Daoy (cell line): ENCODE data around the gene GALNT9. TPM values are rescaled to one million over a fixed set of nuclear protein-coding genes. Genes with fewer than 3 reads are reported as not detected.
A peak's percentile ranks its signal among the peaks of the same experiment; 100 is the strongest.

Experiments
- DNase-seq: peaks from one replicate; pipeline ENCODE4 v3.0.0-alpha.2; 2015; ENCODE audit warnings: low read depth
- total RNA-seq: library from RNA; depleted of rRNA; stranded (reverse); fragments of >200 nt; shearing (Covaris generic); gene quantifications from 2 replicates; pipeline ENCODE4 v1.2.3, GENCODE V29; 2014

Gene GALNT9
- total RNA-seq, 1 experiment from 2014 or later: 0.29 TPM

DNA sequence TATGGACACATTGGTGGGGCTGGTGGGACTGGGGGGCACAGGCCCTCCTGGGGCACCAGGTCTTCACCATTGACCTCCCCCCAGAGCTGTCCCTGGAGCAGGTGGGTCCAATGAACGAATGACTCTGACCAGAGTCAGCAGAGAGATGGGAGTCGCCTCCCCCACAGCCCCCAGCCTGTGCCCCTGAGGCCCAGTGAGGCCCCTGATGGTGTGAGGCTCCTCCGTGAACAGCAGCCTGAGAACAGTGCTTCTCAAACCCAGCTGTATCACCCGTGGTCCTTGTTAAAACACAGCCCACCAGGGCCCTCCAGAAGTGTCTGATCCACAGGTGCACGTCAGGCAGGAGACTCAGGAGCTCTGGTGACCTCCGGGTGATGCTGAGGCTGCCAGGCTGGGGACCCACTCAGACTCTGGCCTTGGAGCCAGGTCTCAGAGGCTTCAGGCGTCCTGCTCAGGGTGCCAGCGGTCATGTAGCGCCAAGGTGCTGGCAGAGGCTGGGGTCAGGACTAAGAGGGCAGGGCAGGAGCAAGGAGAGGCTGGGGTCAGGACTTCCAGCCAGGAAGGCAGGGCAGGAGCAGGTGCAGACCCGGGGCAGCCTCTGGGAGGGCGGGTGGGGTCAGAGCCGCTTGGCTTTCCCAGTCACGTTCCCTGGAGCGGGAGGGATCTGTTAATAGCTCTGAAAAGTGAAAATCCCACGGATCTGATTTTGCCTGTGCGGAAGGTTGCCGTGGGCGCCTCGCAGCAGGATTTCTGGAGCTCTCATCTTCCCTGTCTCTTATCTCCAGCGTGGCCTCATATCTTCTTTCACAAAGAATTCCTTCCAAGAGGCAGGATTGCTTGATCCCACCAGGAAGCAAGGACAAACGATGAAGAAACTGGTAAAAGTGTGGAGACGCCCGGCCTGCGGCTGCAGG is 35.0 kb downstream of the GALNT9 start:
- DNase-seq: no peak

DNA sequence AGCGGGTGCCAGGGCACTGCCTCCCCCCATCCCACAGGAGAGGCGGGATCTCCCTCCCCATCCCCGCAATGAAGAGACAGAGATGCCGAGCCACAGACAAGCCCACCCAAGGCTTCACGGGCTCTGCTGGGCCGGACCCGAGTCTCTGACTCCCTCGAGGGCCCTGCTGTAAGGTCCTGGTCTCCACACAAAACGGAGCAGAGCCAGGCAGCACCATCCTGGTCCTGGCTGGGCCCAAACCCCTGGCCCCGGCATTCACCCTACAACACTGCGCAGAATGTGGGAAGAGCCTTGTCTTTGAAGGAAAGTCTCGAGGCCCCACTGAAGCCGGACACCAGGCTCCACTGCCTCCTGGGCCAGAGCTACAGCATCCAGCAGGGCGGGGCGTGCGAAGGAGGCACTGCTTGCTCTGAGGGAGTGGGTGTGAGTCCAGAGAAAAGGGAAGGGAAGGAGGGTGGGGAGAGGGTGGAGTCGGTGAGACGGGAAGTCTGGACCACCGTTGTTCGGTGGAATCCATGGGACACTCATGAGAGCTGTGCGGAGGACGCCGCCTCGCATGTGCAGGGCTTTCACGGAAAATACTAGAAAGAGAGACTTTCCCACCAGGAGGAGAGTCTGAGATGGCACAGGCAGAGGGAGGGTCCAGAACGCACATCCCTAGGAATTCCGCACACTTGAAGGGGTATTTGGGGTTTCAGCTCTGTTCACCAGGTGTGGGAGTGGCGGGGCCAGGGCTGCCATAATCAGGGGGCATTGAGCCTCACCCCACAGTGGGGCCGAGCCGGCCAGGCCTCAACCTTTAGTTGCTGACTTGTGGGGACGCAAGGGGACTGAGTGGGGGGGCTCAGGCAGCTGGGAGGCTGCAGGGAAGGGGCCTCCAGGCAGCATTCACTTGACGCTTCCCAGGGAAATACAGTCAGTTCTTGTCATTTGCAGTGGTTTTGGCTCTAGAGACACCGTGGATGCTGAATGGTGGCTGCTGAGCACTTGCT is 36.8 kb downstream of the GALNT9 start:
- no peak for DNase-seq

DNA sequence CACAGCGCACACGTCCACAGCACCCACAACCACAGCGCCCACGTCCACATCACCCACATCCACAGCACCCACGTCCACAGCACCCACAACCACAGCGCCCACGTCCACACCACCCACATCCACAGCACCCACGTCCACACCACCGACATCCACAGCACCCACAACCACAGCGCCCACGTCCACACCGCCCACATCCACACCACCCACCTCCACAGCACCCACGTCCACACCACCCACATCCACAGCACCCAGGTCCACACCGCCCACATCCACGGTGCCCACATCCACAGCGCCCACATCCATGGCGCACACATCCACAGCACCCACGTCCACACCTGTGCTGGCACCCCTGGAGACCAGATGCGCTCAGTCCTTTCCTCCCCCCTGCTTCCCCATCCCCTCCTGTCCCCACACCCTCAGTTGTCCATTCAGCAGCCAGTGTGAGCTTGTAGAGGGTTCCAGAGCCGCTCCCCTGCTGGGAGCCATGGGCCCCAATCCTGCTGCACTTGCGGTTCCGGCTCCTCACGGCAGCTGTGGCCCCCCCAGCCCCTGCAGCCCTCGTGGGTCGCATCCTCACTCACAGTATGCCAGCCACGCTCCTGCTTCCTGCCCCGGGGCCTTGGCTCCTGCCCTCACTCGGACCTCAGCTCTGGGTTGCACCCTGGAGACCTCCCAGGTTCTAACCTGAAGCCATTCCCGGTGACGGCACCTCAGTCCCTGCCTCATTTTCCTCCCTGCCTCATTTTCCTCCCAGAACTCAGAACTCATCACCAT is 37.8 kb downstream of the GALNT9 start:
- no peak for DNase-seq

DNA sequence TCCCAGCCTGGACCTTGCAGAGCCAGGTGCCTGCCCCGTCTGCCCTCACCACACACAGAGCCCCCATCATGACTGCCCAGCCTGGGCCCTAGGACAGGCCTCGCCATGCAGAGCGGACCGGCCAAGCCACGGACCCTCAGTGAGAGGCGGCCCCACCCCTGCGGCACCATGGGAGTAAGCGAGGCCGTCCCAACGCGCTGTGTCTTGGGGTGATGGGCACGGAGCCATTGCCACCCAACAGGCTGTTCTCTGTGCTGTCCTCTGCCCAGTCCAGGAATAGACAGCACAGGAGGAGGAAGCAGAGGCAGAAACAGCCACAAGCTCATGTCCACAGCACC is 39.2 kb downstream of the GALNT9 start:
- no peak for DNase-seq

DNA sequence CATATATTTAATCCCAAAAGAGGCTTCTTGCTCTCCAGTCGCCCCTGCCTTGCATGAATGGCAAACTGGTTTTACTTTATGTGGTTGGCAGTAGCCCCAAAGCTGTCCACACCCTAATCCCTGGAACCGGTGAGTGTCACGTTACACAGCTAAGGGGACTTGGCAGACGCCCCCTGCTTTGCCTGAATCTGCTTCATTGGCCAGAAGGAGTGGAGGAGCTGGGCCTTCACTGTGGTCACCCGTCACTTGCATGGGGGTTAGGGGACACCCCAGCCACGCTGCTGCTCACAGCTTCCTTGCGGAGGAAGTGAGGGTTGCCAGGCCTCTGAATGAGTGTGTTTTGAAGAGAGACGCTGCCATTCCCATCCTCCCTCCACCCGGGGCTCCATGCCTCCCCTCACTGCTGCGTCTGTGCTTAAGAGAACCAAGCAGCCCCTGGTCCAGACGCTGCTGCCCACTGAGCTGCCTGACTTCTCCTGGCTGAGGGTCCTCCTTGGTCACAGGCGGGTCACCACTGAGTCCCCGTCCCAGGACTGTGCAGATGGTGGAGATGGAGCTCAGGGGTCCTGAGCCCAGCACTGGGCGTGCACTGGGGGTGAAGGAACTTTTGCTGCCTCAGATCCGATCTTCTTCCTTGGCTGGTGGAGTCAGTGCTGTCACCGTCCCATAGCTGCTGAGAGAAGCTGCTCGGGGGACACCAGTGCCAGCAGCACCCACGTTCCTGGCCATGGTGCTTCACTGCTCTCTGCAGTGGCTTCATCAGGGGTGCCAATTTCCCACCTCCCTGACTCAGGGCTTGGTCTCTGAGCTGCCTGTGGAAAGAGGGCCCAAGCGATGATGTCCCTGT is 39.8 kb downstream of the GALNT9 start:
- no peak for DNase-seq

DNA sequence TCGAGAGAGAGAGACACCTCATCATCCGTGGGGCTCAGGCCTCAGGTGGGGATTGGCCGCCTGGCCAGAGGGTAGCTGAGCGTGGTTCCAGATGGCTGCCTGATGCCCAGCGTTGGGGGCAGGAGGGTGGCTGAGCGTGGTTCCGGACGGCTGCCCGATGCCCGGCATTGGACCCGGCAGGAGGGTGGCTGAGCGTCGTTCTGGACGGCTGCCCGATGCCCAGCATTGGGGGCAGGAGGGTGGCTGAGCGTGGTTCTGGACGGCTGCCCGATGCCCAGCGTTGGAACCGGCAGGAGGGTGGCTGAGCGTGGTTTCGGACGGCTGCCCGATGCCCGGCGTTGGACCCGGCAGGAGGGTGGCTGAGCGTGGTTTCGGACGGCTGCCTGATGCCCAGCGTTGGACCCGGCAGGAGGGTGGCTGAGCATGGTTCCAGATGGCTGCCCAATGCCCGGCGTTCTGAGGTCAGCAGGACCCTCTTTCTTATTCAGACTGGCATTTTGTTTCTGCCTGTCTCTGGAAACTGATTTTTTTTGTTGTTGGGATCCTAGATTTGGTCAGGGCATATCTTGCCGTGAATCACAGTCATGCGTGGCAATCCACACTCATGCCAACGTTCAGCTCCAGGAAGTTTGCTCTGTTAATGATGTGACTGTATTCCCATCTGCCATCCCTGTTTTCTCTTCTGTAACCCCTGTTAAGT is 40.7 kb downstream of the GALNT9 start:
- DNase-seq: no peak

DNA sequence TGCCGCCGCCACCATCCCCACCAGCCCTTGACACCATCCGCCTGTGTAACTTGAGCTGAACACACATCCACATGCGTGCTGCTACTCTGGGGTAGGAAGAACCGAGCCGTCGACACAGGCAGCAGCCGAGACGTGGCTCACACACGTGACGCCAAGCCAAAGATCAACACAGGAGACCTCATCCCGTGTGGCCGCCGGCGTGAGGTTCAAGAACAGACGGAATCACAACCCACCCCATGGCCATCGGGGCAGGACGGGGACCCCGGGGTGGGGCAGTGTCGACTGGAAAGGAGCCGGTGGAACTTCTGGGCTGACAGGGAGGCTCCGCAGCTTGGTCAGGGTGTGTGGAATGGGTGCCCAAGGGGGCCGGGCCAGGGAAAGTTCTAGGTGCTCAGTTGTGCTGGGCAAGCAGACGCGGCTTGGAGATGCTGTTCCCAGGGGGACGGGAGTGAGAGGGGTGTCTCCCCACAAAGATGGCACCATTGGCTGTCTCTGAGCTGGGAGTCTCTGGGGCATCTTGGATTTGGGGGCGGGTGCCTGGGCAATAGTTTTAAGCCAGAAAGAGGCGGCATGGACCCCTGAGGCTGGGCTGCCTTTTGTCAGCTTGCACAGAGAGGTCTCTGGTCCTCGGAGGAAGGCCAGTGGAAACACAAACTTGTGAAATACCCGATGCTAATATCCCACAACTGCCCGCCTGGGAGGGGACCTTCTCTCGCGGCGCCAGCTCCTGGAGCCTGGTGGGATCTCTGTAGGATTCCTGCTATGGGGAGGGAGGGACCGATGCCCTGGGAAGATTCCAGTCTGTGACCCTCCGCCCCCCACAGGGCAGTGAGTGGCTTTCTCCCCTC is 41.8 kb downstream of the GALNT9 start:
- no peak for DNase-seq

DNA sequence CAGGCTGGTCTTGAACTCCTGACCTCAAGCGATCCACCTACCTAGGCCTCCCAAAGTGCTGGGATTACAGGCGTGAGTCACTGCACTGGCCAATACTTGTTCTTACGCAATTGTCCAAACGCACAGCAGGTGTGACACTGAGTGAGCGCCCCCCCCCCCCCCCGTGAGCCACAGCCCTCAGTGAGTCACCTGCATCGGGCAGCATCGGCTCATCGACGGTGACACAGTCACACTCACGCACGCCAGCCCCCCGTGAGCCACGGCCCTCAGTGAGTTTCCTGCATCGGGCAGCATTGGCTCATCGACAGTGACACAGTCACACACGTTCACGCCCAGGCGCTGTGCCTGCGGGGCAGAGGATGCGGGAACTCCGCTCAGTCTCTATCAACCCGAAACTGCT is 42.5 kb downstream of the GALNT9 start:
- DNase-seq: peak; percentile 75

DNA sequence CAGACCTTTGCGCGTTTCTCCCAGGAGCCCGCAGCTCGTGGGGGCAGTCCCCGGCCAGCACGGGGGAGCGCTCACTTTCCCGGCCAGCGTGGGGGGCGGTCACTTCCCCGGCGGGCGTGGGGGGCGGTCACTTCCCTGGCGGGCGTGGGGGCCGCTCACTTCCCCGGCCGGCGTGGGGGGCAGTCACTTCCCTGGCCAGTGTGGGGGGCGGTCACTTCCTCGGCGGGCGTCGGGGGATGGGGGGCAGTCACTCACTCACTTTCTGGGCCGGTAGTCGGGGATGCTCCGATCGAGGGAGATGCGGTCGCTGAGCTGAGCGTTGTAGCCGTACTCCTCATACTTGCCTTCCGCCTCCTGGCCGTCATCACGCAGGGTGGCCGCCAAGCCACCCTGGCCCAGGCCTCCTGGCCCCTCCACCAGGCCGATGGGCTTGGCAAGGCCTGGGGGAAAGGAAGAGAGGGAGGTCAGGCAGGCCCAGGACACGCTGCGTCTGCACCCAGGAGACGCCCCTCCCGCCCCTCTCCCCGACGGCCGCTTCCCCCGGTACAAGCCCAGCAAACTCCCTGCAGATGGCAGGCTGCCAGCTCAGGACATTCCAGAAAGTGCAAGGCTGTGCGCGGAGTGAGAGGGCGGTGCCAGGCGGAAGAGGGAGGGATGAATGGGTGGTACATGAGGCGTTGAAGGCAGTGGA is 43.3 kb downstream of the GALNT9 start:
- DNase-seq: peak; percentile 73

DNA sequence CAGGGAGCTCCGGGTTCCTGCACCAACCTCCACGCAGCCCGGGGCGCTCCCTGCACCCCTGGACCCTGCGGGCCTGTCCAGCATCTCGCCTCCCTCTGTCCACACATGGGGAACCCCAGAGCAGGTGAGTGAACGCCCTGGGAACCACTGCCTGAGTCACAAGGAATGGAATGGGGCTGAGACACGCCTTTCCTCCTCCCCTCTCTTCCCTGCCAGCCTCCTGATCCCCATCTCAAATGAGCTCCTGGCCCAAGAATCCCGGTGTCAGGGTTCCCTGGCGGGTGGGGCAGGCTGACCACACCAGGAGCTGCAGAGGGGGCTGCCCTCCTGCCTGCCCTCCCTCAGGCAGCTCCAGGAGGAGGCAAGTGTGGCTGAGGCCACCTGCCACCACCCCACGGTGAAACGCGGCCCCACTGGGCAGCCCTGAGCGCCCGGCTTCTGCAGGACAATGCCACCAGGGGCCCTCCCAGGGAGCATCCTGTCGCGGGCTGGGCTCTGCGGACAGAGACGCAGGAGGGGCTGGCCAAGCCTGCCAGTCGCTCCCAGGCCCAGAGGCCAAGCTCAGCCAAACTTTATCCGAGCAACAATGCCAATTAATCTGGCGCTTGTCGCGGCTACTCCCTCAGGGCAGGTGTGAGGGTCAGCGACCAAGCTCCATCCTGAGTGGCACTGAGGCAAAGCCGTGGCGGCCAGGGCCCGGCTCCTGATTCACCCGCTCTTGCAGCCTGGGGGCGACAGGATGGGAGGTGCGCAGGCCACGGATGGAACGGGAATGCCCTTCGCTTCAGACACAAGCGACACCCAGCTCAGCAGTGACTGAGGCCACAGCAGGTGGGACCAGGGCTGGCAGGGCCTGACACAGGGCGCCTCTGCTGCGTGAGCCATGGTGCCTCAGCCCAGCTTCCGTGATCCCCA is 44.3 kb downstream of the GALNT9 start:
- peak; percentile 62 for DNase-seq

DNA sequence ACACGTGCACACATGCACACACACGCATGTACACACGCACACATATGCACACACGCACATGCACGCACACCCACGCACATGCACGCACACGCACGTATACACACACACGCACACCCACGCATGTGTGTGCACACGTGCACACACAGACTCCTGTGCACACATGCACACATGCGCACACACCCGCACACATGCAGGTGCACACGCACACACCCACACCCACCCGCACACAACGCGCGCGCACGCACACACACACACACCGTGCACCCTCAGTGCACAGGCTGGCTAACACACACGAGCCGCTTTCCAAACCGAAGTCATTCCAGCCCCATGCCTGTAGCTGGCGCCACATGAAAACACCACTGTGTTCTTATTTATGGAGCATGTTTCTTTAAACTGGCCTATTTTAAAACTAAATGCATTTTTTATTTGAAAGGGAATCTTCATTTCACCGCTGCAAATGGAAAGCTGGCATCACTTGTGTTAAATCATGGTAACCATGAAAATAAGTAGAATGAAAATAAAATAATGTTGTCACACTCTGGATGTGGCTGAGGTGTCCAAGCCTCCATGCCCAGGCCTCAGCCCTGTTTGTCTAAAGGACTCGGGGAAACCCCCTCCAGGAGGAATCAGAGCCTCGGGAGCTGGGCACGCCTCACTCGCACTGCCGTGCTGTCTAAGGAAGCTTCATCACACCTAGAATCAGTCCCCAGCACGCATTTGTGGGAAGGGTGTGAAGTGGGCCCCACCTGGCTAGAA is 45.1 kb downstream of the GALNT9 start:
- DNase-seq: no peak

DNA sequence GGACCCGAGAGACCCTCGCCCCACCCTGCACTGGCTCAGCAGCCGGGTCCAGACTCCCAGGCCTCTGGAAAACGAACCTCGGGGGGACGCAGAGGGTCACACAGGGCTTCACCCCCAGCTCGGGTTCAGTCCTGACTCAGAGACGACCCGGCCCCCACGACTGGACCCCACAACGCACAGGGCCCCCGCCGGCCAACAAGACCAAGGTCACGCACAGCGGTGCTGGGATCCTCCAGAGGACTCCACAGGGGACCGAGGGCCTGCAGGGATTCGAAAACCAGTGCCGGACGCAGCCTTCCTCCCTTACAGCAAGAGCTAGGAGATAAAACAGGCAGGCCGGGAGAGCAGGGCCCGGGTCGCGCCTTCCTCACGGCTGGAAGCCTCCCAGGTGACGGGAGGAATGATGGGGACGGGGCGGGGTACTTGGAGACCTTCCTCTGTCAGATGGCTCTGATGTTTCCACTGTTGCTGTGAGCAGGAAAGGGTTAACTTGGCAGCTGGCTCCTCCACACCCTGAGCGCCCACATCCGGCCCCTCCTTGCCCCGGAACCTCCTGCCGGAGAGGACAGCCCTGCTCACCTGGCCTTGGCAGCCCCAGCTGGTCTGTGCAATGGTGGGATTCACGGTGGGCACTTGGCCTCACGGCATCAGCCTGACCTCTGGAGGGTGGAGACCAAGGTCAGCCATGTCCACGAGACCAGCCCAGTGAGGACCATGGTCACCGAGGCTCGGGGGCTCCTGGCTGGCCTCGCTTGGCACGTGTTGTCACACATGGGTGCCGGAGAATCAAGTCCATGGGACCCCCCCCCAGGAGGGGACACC is 46.2 kb downstream of the GALNT9 start:
- peak; percentile 32 for DNase-seq

DNA sequence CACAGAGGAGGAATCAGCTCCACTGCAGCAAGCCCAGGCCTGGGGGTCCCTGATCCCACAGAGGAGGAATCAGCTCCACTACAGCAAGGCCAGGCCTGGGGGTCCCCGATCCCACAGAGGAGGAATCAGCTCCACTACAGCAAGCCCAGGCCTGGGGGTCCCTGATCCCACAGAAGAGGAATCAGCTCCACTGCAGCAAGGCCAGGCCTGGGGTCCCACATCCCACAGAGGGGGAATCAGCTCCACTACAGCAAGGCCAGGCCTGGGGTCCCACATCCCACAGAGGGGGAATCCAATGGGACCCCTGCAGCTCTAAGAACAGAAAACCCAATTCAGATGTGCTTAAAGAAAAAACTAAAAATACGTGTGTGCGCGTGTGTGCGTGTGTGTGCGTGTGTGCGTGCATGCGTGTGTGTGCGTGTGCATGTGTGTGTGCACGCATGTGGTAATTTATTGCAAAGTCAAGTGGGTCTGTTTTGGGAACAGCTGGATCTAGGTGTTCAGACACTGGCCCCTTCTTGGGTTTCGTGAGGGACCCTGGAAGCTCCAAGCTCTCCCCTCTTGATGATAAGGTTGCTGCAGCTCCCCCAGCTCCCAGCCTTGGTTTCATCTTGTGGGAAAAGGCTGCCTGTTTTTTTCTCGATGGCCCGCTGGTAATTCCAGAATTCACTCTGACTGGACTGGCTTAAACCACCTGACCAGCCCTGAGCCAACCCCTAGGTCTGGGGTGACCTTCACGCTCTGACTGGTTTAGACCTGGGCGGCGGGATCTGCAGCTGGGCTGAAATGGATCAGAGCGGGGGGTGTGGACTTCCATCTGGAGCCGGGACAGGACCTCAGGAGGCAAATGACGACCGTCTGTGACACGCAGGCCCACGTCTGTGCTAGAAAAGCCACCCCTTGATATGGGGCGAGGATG is 47.1 kb downstream of the GALNT9 start:
- DNase-seq: no peak

DNA sequence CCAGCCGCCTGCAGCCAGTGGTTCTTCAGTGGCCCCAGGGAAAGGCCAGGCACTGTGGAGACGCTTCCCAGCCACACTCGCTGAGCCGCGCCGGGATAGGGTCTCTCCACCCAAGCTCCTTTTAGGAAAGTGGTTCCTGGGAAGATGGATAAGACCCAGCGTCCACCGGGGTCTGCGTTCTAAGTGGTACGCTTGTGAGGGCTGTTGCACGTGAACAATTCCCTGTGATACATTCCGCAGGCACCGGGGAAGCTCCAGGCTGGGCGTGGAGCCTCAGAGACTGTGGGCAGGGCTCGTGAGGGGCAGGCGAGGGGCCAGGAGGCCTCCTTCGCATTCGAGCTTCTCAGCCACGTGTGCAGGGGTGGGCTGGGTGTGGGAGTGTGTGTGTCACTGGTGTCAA is 48.4 kb downstream of the GALNT9 start:
- DNase-seq: no peak

DNA sequence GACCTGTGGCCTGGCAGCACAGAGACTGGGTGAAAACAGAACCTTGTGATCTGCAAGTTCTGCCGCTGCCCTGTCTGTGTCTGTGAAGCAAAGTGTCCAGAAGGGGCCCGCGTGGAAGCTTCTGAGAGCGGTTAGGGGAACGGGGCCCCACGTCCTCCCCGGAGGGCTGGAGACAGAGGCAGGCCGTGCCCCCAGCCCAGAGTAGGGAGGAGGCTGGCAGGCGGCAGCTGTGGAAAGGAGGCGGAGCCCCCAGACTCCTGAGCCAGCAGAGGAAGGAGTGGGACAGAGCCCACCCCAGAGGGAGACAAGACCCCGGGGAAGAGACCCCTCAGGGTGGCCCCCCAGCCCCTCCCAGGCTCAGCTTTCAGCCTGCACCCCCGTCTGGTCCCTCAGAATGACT is 49.0 kb downstream of the GALNT9 start:
- DNase-seq: no peak
